Measurements from ENCODE around the gene CCDC136.

GRCh38 chr7:128770233-128770632, 21.5 kb upstream of the CCDC136 start:
- TF ChIP-seq CTCF (IDR thresholded peaks at IDR 0.05) (no peak), ZFX (IDR thresholded peaks at IDR 0.05; ENCODE audit: borderline replicate concordance) (no peak)

Data from 22Rv1 (cell line).